ENCODE measurements around the gene TRIM65. TPM values are rescaled to one million over a fixed set of nuclear protein-coding genes. Genes with fewer than 3 reads are reported as not detected.
"Not testable (repeated sequence)": the region's sequence is repeated elsewhere in the genome, so short reads cannot be mapped to it uniquely, and the experiment has no call there.

The TRIM65 gene
- total RNA-seq, 1 donor from 2014 or later: 35.4 TPM

- intact Hi-C loops (cut with micrococcal nuclease): loop anchor here (1.0 to 2.0 kb wide), 6 partner anchors 13 to 64 kb away; partner anchors contain the start of genes FBF1, TRIM65 and WBP2
Observed at GRCh38 chr17:75876938-75877751, 19.6 kb downstream of the TRIM65 start.

GRCh38 chr17:75876190-75876937, 20.4 kb downstream of the TRIM65 start:
- intact Hi-C loops (cut with micrococcal nuclease): loop anchor here (2.0 kb wide), 2 partner anchors 20 to 64 kb away; partner anchors contain the start of genes FBF1 and TRIM65

- intact Hi-C loops (cut with micrococcal nuclease): loop anchor here (2.0 kb wide), 2 partner anchors 21 to 65 kb away; partner anchors contain the start of genes FBF1 and TRIM65
Observed at GRCh38 chr17:75875940-75876189, 20.9 kb downstream of the TRIM65 start.

- intact Hi-C loops (cut with micrococcal nuclease): no loop called here
Observed at GRCh38 chr17:75875182-75875939, 21.4 kb downstream of the TRIM65 start.

GRCh38 chr17:75874323-75875181, 22.2 kb downstream of the TRIM65 start:
- intact Hi-C loops (cut with micrococcal nuclease): no loop called here

GRCh38 chr17:75873587-75874322, 23.0 kb downstream of the TRIM65 start:
- intact Hi-C loops (cut with micrococcal nuclease): no loop called here

- intact Hi-C loops (cut with micrococcal nuclease): loop anchor here (1.0 kb wide), 1 partner anchor 8 kb away; no protein-coding TSS in a partner anchor
Observed at GRCh38 chr17:75872434-75873351, 24.1 kb downstream of the TRIM65 start.

GRCh38 chr17:75870228-75870627, 26.5 kb downstream of the TRIM65 start:
- intact Hi-C loops (cut with micrococcal nuclease): not testable (repeated sequence)

- intact Hi-C loops (cut with micrococcal nuclease): no loop called here
Observed at GRCh38 chr17:75869282-75870141, 27.2 kb downstream of the TRIM65 start.

GRCh38 chr17:75868730-75869281, 27.9 kb downstream of the TRIM65 start:
- intact Hi-C loops (cut with micrococcal nuclease): not testable (repeated sequence)

GRCh38 chr17:75865404-75866188, 31.2 kb downstream of the TRIM65 start:
- intact Hi-C loops (cut with micrococcal nuclease): not testable (repeated sequence)

- intact Hi-C loops (cut with micrococcal nuclease): loop anchor here (1.0 kb wide), 3 partner anchors 7 to 12 kb away; partner anchors contain the start of gene WBP2
Observed at GRCh38 chr17:75864887-75865286, 31.9 kb downstream of the TRIM65 start.

GRCh38 chr17:75864448-75864871, 32.3 kb downstream of the TRIM65 start:
- intact Hi-C loops (cut with micrococcal nuclease): loop anchor here (1.0 kb wide), 3 partner anchors 8 to 13 kb away; partner anchors contain the start of gene WBP2

- intact Hi-C loops (cut with micrococcal nuclease): loop anchor here (2.0 kb wide), 1 partner anchor 17 kb away; the partner anchor contains the start of gene UNC13D
Observed at GRCh38 chr17:75861927-75862317, 34.8 kb downstream of the TRIM65 start.

GRCh38 chr17:75859358-75859757, 37.4 kb downstream of the TRIM65 start:
- intact Hi-C loops (cut with micrococcal nuclease): loop anchor here (5.0 to 10.0 kb wide), 4 partner anchors 342 to 985 kb away; partner anchors contain the start of genes CASKIN2, FDXR, GGA3 and MRPS7

GRCh38 chr17:75856062-75856756, 40.5 kb downstream of the TRIM65 start:
- intact Hi-C loops (cut with micrococcal nuclease): loop anchor here (5.0 to 10.0 kb wide), 4 partner anchors 339 to 981 kb away; partner anchors contain the start of genes CASKIN2, FDXR, GGA3 and MRPS7
